Peyer's patch (tissue), 4 donors: ENCODE results near the gene ARL6IP4.

ENCODE experiments used
- CTCF ChIP-seq, 6 experiments: fragments of 450-650 bp in 4 of 6; fragments of 200-600 bp in 2 of 6; sonication (generic) in 1 of 6; IDR thresholded peaks; one replicate each; pipeline ENCODE4 v1.5.1; 2017 to 2019; ENCODE audit warnings: antibody characterized with exemption in 6 of 6, mild to moderate bottlenecking in 3 of 6, moderate library complexity in 1 of 6
- POLR2A ChIP-seq, 2 donors: fragments of 450-650 bp; IDR thresholded peaks; one replicate each; pipeline ENCODE4 v1.5.1; 2017; ENCODE audit warnings: antibody characterized with exemption in 2 of 2, mild to moderate bottlenecking in 2 of 2, moderate library complexity in 2 of 2

DNA sequence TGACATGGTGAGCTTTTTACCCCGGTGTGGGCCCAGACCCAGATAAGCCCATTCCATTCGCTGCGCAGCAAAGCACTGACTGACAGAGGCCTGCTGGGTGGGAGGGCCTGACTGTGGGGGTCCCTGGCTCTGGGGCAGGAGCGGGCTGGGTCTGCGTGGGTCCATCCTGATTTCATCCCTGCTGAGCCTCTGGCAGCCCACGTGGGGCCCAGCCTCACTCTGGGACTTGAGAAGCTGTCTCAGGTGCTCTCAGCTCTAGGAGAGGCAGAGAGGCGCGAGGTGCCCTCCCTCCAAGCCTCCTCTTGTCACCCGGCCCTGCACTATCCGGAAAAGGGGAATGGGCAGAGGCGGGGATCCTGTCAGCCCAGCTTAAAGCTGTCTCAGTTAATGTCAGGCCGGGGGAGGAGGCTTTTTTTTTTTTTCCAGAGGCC is 15.1 kb upstream of the ARL6IP4 start:
- no peak for TF ChIP-seq CTCF (IDR thresholded peaks at IDR 0.05)
- TF ChIP-seq POLR2A (IDR thresholded peaks at IDR 0.05), result no peak
